ENCODE results near the gene NUDT21. TPM values are rescaled to one million over a fixed set of nuclear protein-coding genes. Genes with fewer than 3 reads are reported as not detected.

Gene NUDT21
- total RNA-seq, 1 donor from 2014 or later = 135 TPM

GRCh38 chr16:56480776-56481467, 29.8 kb upstream of the NUDT21 start:
- Mint-ChIP-seq H3K4me1 (ENCODE audit: low read depth, unreplicated experiment) (peaks cover 2% of the 10 kb centered on the region), H3K27me3 (ENCODE audit: unreplicated experiment) (peaks cover 3% of the 10 kb centered on the region), H3K9me3 (ENCODE audit: unreplicated experiment) (no peaks in the 10 kb centered on the region), H3K27ac (ENCODE audit: unreplicated experiment) (no peak overlapping the region), H3K4me3 (ENCODE audit: unreplicated experiment) (no peak overlapping the region), H3K36me3 (ENCODE audit: unreplicated experiment) (no peaks in the 10 kb centered on the region)
- no peak for DNase-seq
- TF ChIP-seq CTCF (IDR thresholded peaks at IDR 0.05; ENCODE audit: partially characterized antibody, unreplicated experiment) = no peak

- no peak for TF ChIP-seq CTCF (IDR thresholded peaks at IDR 0.05; ENCODE audit: partially characterized antibody, unreplicated experiment)
- no peak for DNase-seq
- no peaks in the 10 kb centered on the region for H3K9me3 Mint-ChIP-seq (ENCODE audit: unreplicated experiment)
- no peaks in the 10 kb centered on the region for H3K36me3 Mint-ChIP-seq (ENCODE audit: unreplicated experiment)
- H3K27ac Mint-ChIP-seq (ENCODE audit: unreplicated experiment) = no peak overlapping the region
- peaks cover 2% of the 10 kb centered on the region for H3K4me1 Mint-ChIP-seq (ENCODE audit: low read depth, unreplicated experiment)
- H3K4me3 Mint-ChIP-seq (ENCODE audit: unreplicated experiment) = no peak overlapping the region
- peaks cover 3% of the 10 kb centered on the region for H3K27me3 Mint-ChIP-seq (ENCODE audit: unreplicated experiment)
These were observed 28.3 kb upstream of the NUDT21 start for GRCh38 chr16:56479469-56479868.

- Mint-ChIP-seq H3K27me3 (ENCODE audit: unreplicated experiment) (peaks cover 3% of the 10 kb centered on the region), H3K9me3 (ENCODE audit: unreplicated experiment) (no peaks in the 10 kb centered on the region), H3K4me3 (ENCODE audit: unreplicated experiment) (no peak overlapping the region), H3K36me3 (ENCODE audit: unreplicated experiment) (no peaks in the 10 kb centered on the region), H3K4me1 (ENCODE audit: low read depth, unreplicated experiment) (peaks cover 2% of the 10 kb centered on the region), H3K27ac (ENCODE audit: unreplicated experiment) (no peak overlapping the region)
- no peak for DNase-seq
- no peak for TF ChIP-seq CTCF (IDR thresholded peaks at IDR 0.05; ENCODE audit: partially characterized antibody, unreplicated experiment)
These were observed 27.3 kb upstream of the NUDT21 start for GRCh38 chr16:56478281-56479049.

GRCh38 chr16:56477096-56477878, 26.2 kb upstream of the NUDT21 start:
- no peak for TF ChIP-seq CTCF (IDR thresholded peaks at IDR 0.05; ENCODE audit: partially characterized antibody, unreplicated experiment)
- no peak overlapping the region for H3K4me3 Mint-ChIP-seq (ENCODE audit: unreplicated experiment)
- no peak for DNase-seq
- H3K9me3 Mint-ChIP-seq (ENCODE audit: unreplicated experiment) = no peaks in the 10 kb centered on the region
- no peak overlapping the region for H3K27ac Mint-ChIP-seq (ENCODE audit: unreplicated experiment)
- peaks cover 3% of the 10 kb centered on the region for H3K27me3 Mint-ChIP-seq (ENCODE audit: unreplicated experiment)
- no peaks in the 10 kb centered on the region for H3K36me3 Mint-ChIP-seq (ENCODE audit: unreplicated experiment)
- peaks cover 2% of the 10 kb centered on the region for H3K4me1 Mint-ChIP-seq (ENCODE audit: low read depth, unreplicated experiment)
